ENCODE measurements around the gene SNAPC2. TPM values are rescaled to one million over a fixed set of nuclear protein-coding genes. Genes with fewer than 3 reads are reported as not detected.
A peak's percentile ranks its signal among the peaks of the same experiment; 100 is the strongest.

The SNAPC2 gene
- total RNA-seq, 1 experiment from 2014 or later: 23.2 TPM

DNA sequence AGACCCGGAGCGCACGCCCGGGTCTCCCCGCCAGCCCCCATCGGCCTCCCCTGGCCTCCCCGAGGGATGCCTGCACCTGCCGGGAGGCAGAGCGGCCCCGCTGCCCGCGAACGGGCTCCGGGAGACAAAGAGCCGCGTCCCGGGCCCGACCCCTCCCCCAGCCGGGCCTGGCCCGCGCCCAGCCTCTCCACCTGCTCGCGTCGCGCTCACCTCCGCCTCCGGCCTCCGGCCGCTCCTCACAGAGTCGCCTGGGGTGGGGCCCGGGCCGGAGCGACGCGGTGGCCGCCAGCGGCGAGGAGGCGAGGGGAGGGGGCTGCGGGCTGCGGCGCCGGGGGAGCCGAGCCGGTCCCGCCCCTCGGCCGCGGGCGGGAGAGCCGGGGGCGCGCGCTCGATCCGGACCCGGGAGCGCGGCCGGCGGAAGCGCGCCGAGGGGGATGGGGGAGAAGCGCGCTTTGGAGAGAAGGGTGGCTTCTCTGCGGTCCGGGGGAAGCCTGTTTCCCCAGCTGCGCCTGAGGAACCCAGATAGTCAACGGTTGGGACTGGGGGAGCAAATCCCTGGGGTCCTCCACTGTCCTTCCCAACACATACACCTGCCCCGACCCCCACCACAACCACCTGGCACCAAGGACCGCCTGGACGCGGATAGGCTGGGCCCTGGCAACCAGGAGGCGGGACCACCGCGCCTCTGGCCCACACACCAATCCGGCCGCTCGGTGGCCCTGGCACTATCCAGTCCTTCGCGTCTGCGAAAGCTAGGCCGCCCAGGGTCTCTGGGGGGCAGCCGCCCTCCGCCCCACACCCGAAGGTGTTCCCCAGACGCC is 45.9 kb upstream of the SNAPC2 start, which contains the start of gene PRR36 (continued):
- TF ChIP-seq ZNF671 (CRISPR knock-in tag; IDR thresholded peaks at IDR 0.05) (no peak), NFYB (CRISPR knock-in tag; conservative IDR thresholded peaks at IDR 0.05; ENCODE audit: low read depth) (peak; percentile 89), ZNF317 (CRISPR knock-in tag; IDR thresholded peaks at IDR 0.05; ENCODE audit: borderline replicate concordance, low read depth) (no peak), SP1 (CRISPR knock-in tag; conservative IDR thresholded peaks at IDR 0.05) (peak; percentile 64), ZNF423 (CRISPR knock-in tag; IDR thresholded peaks at IDR 0.05) (no peak), FOXP1 (CRISPR knock-in tag; IDR thresholded peaks at IDR 0.05; ENCODE audit: borderline replicate concordance) (peak; percentile 23; the same call in 1 of the 2 replicates), HMGA2 (CRISPR knock-in tag; IDR thresholded peaks at IDR 0.05) (no peak), PRRX2 (CRISPR knock-in tag; IDR thresholded peaks at IDR 0.05) (no peak), TP53 (CRISPR knock-in tag; IDR thresholded peaks at IDR 0.05) (0 out of 2 replicates have a peak, but pooled peaks have one; percentile 46), GABPB1 (CRISPR knock-in tag; IDR thresholded peaks at IDR 0.05) (no peak), GTF2I (CRISPR knock-in tag; conservative IDR thresholded peaks at IDR 0.05) (no peak), SMAD4 (CRISPR knock-in tag; IDR thresholded peaks at IDR 0.05) (no peak)
- TF ChIP-seq, protein P1, sequence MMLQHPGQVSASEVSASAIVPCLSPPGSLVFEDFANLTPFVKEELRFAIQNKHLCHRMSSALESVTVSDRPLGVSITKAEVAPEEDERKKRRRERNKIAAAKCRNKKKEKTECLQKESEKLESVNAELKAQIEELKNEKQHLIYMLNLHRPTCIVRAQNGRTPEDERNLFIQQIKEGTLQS (CRISPR knock-in tag; conservative IDR thresholded peaks at IDR 0.05): no peak
- TF ChIP-seq, protein P2, sequence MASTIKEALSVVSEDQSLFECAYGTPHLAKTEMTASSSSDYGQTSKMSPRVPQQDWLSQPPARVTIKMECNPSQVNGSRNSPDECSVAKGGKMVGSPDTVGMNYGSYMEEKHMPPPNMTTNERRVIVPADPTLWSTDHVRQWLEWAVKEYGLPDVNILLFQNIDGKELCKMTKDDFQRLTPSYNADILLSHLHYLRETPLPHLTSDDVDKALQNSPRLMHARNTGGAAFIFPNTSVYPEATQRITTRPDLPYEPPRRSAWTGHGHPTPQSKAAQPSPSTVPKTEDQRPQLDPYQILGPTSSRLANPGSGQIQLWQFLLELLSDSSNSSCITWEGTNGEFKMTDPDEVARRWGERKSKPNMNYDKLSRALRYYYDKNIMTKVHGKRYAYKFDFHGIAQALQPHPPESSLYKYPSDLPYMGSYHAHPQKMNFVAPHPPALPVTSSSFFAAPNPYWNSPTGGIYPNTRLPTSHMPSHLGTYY (CRISPR knock-in tag; IDR thresholded peaks at IDR 0.05): no peak
- TF ChIP-seq, protein P3, sequence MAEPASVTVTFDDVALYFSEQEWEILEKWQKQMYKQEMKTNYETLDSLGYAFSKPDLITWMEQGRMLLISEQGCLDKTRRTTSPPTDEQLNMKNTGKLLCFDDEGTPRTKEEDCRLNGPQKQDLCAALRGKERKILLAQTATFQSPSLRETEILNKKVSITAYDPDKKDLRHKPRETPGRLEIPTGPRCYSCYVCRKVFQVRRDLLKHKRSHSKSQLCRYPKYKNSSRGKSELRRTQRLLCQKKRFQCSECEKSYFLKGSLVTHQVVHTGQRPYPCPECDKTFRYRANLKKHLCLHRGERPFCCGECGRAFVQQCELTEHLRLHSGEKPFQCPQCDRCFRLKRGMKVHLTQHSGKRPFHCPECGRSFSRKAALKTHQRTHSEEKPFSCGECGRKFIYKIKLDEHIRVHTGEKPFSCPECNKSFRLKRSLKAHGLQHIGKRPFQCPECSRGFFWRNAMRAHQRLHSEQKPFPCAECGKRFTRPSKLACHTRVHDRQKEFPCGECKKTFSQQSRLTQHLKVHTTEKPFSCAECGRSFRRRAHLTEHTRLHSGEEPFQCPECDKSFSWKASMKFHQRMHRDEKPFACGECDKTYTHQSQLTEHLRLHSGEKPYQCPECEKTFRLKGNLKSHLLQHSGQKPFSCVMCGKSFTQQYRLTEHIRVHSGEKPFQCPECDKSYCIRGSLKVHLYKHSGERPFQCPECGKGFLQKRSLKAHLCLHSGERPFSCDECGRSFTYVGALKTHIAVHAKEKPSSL (CRISPR knock-in tag; conservative IDR thresholded peaks at IDR 0.05): no peak
- TF ChIP-seq, protein P4, sequence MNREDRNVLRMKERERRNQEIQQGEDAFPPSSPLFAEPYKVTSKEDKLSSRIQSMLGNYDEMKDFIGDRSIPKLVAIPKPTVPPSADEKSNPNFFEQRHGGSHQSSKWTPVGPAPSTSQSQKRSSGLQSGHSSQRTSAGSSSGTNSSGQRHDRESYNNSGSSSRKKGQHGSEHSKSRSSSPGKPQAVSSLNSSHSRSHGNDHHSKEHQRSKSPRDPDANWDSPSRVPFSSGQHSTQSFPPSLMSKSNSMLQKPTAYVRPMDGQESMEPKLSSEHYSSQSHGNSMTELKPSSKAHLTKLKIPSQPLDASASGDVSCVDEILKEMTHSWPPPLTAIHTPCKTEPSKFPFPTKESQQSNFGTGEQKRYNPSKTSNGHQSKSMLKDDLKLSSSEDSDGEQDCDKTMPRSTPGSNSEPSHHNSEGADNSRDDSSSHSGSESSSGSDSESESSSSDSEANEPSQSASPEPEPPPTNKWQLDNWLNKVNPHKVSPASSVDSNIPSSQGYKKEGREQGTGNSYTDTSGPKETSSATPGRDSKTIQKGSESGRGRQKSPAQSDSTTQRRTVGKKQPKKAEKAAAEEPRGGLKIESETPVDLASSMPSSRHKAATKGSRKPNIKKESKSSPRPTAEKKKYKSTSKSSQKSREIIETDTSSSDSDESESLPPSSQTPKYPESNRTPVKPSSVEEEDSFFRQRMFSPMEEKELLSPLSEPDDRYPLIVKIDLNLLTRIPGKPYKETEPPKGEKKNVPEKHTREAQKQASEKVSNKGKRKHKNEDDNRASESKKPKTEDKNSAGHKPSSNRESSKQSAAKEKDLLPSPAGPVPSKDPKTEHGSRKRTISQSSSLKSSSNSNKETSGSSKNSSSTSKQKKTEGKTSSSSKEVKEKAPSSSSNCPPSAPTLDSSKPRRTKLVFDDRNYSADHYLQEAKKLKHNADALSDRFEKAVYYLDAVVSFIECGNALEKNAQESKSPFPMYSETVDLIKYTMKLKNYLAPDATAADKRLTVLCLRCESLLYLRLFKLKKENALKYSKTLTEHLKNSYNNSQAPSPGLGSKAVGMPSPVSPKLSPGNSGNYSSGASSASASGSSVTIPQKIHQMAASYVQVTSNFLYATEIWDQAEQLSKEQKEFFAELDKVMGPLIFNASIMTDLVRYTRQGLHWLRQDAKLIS (CRISPR knock-in tag; IDR thresholded peaks at IDR 0.05; ENCODE audit: borderline replicate concordance): no peak
- TF ChIP-seq, protein P5, sequence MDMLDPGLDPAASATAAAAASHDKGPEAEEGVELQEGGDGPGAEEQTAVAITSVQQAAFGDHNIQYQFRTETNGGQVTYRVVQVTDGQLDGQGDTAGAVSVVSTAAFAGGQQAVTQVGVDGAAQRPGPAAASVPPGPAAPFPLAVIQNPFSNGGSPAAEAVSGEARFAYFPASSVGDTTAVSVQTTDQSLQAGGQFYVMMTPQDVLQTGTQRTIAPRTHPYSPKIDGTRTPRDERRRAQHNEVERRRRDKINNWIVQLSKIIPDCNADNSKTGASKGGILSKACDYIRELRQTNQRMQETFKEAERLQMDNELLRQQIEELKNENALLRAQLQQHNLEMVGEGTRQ (CRISPR knock-in tag; IDR thresholded peaks at IDR 0.05): no peak
- TF ChIP-seq, protein P6, sequence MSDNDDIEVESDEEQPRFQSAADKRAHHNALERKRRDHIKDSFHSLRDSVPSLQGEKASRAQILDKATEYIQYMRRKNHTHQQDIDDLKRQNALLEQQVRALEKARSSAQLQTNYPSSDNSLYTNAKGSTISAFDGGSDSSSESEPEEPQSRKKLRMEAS (CRISPR knock-in tag; IDR thresholded peaks at IDR 0.05): peak; percentile 60; the same call in 1 of the 2 replicates

All from WTC11 (cell line).